AG09319 (cell line): ENCODE results near the gene STAT5A.

ENCODE experiments used
- DNase-seq: peaks from one replicate; pipeline ENCODE4 v3.0.0-alpha.2; 2010; ENCODE audit warnings: low read depth; ENCODE audit errors: extremely low read depth
- TF ChIP-seq, protein P1 (sequence below): IDR thresholded peaks from 2 replicates; pipeline ENCODE4 v1.5.1; 2011; ENCODE audit warnings: low read depth, mild to moderate bottlenecking, inconsistent platforms, low read length, moderate library complexity

STAT5A gene

DNA sequence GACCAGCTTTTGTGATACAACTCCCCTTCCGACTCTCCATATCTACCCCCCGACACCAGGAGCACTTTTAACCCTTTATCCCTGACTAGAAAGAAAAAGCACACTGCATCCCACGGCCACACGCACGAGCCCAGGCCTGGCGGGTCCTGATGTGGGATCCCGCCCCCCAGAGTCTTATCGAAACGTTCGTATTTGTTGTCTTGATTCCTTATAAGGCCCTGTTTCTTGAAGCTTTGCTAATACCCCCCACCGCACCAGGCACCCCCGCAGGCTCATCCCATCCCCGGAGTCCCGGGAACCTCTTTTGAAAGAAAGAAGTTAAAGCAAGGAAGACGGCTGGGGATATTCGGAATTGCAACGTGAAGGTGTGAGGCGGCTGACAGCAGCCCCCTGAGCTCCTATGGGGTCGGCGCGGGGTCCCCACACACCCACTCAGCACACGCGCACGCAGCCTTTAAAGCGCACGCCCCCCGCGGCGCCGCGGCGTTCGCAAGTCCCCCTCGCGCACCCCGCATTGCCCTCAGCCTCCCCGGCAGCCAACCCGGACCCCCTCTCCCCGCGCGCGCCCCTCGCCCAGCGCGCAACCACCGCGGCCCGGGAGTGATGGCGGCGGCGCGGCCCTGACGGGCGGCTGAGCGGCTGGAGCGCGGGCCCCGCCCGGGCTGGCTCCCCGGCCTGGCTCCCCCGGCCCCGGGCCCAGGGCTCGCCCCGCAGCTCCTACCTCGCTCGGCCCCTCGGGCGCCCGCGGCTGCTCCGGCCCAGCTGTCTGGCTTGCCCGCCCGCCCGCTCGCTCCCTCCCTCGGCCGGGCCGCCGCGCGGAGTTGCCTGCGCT is 12.6 kb upstream of the STAT5A start:
- no peak for DNase-seq

DNA sequence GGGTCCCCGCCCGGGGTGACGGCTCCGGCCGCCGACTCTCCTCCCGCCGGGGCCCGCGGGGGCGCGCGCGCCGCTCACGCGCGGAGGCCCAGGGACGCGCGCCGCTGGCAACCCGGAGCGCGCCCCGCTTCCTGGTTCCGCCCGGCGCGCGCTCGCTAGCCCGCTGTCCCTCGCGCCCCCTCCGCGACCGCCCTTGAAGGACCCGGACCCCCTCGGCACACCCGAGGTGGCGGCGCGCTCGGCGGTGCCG is 12.0 kb upstream of the STAT5A start, which contains the start of gene STAT5B:
Gene STAT5B (minus strand): TSS at position 33 of the 250 bp plus-strand sequence. CDS start 44,264 bp downstream, outside the sequence.
- DNase-seq, result no peak

More for the DNA sequence above, 12.6 kb upstream of the STAT5A start:
- TF ChIP-seq, protein P1, sequence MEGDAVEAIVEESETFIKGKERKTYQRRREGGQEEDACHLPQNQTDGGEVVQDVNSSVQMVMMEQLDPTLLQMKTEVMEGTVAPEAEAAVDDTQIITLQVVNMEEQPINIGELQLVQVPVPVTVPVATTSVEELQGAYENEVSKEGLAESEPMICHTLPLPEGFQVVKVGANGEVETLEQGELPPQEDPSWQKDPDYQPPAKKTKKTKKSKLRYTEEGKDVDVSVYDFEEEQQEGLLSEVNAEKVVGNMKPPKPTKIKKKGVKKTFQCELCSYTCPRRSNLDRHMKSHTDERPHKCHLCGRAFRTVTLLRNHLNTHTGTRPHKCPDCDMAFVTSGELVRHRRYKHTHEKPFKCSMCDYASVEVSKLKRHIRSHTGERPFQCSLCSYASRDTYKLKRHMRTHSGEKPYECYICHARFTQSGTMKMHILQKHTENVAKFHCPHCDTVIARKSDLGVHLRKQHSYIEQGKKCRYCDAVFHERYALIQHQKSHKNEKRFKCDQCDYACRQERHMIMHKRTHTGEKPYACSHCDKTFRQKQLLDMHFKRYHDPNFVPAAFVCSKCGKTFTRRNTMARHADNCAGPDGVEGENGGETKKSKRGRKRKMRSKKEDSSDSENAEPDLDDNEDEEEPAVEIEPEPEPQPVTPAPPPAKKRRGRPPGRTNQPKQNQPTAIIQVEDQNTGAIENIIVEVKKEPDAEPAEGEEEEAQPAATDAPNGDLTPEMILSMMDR, result no peak

GRCh38 chr17:42276609-42277341 is 11.5 kb upstream of the STAT5A start:
- DNase-seq, result peak; percentile 47
- TF ChIP-seq, protein P1, result no peak

More for the DNA sequence above, 12.0 kb upstream of the STAT5A start, which contains the start of gene STAT5B:
- TF ChIP-seq, protein P1, result no peak

DNA sequence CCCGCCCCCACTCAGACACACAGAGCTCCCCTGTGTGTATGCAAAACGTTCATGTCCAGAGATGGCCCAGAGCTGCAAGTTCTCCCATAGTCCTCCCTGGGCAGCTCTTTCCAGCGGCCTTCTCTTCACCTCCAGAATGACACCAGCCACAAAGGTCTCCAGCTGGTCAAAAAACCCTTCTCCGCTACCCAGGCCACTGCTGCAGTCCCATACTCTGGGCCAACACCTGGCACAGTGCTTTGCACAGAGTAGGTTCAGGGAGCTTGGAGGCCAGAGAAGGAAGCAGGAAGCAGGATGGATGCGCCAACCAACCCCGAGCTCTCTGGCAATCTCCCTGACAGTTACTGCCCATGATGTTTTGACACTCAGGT is 11.0 kb upstream of the STAT5A start:
- TF ChIP-seq, protein P1, result no peak
- DNase-seq, result no peak

DNA sequence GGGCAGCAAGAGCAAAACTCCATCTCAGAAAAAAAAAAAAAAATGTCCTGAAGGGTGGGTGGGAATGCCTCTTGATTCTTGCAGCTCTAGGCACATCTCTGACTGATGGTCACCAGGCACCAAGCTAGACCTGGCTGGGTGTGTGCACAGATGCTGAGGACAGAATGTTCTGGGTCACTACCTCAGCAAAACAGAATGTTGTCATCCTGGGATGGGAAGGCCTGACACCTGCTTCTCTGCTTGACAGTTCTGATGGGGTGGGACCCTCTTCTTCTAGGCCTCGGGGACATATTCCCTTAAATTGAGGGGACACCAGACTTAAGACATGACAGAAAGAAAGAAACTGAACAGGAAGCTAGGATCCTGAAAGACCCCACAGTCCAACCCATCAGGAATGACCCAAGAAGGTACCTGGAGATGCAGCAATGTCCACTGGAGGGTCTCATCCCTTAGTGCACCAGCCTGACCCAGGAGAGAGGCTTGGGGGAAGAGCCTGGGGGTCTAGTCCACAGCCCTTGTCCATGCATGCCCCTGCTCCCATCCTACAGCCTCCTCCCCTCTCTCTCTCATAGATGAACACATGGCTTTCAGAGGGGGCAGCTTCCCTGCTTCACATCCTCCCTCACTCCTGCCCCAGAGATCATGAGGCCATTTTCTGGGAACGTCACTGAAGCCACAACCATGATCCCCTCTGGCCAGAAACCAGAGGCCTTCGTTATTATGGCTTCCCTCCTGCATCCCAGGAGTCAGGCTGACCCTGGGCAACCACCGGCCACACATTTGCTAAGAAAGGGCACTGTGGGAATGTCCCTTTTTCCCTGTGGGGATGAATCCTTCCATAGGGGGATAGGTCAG is 8.3 kb upstream of the STAT5A start:
- DNase-seq, result no peak
- TF ChIP-seq, protein P1, result no peak

- DNase-seq, result no peak
These were observed 6.7 kb upstream of the STAT5A start for GRCh38 chr17:42281571-42282096.

More at GRCh38 chr17:42281571-42282096, 6.7 kb upstream of the STAT5A start:
- TF ChIP-seq, protein P1, result no peak
